ENCODE data around the gene ICAM4.

The ICAM4 gene

DNA sequence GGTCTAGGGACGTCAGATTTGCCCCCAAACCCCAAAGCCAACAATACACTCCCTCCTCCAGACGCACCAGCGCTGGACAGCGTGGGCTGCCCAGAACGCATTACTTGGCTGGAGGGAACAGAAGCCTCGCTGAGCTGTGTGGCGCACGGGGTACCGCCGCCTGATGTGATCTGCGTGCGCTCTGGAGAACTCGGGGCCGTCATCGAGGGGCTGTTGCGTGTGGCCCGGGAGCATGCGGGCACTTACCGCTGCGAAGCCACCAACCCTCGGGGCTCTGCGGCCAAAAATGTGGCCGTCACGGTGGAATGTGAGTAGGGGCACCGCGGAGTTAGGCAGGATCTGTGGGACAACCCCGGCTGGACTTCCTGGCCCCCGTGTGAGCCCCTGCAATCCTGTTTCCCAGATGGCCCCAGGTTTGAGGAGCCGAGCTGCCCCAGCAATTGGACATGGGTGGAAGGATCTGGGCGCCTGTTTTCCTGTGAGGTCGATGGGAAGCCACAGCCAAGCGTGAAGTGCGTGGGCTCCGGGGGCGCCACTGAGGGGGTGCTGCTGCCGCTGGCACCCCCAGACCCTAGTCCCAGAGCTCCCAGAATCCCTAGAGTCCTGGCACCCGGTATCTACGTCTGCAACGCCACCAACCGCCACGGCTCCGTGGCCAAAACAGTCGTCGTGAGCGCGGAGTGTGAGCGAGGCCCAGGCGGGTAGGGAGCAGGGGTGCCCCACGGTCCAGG is 7.0 kb downstream of the ICAM4 start:
- TF ChIP-seq, protein P1, sequence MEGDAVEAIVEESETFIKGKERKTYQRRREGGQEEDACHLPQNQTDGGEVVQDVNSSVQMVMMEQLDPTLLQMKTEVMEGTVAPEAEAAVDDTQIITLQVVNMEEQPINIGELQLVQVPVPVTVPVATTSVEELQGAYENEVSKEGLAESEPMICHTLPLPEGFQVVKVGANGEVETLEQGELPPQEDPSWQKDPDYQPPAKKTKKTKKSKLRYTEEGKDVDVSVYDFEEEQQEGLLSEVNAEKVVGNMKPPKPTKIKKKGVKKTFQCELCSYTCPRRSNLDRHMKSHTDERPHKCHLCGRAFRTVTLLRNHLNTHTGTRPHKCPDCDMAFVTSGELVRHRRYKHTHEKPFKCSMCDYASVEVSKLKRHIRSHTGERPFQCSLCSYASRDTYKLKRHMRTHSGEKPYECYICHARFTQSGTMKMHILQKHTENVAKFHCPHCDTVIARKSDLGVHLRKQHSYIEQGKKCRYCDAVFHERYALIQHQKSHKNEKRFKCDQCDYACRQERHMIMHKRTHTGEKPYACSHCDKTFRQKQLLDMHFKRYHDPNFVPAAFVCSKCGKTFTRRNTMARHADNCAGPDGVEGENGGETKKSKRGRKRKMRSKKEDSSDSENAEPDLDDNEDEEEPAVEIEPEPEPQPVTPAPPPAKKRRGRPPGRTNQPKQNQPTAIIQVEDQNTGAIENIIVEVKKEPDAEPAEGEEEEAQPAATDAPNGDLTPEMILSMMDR (IDR thresholded peaks at IDR 0.05; ENCODE audit: low read depth, low read length), result no peak
- H3K4me3 ChIP-seq (ENCODE audit: low read depth, low read length), result no peak overlapping the region

GRCh38 chr19:10294368-10294697 is 7.6 kb downstream of the ICAM4 start:
- in situ Hi-C loops (cut with HindIII; ENCODE audit: low sequenced_read_pairs), result no loop called here

More for the DNA sequence above, 7.0 kb downstream of the ICAM4 start:
- in situ Hi-C loops (cut with HindIII; ENCODE audit: low sequenced_read_pairs), result no loop called here
- DNase-seq (ENCODE audit: low read depth, low spot score), result no peak

GRCh38 chr19:10295305-10295846 is 8.6 kb downstream of the ICAM4 start:
- no peak overlapping the region for H3K4me3 ChIP-seq (ENCODE audit: low read depth, low read length)
- TF ChIP-seq, protein P1 (IDR thresholded peaks at IDR 0.05; ENCODE audit: low read depth, low read length), result peak; percentile 7
- DNase-seq (ENCODE audit: low read depth, low spot score), result no peak
- in situ Hi-C loops (cut with HindIII; ENCODE audit: low sequenced_read_pairs), result no loop called here

More at GRCh38 chr19:10294368-10294697, 7.6 kb downstream of the ICAM4 start:
- DNase-seq (ENCODE audit: low read depth, low spot score), result no peak
- TF ChIP-seq, protein P1 (IDR thresholded peaks at IDR 0.05; ENCODE audit: low read depth, low read length), result peak; percentile 10
- no peak overlapping the region for H3K4me3 ChIP-seq (ENCODE audit: low read depth, low read length)

DNA sequence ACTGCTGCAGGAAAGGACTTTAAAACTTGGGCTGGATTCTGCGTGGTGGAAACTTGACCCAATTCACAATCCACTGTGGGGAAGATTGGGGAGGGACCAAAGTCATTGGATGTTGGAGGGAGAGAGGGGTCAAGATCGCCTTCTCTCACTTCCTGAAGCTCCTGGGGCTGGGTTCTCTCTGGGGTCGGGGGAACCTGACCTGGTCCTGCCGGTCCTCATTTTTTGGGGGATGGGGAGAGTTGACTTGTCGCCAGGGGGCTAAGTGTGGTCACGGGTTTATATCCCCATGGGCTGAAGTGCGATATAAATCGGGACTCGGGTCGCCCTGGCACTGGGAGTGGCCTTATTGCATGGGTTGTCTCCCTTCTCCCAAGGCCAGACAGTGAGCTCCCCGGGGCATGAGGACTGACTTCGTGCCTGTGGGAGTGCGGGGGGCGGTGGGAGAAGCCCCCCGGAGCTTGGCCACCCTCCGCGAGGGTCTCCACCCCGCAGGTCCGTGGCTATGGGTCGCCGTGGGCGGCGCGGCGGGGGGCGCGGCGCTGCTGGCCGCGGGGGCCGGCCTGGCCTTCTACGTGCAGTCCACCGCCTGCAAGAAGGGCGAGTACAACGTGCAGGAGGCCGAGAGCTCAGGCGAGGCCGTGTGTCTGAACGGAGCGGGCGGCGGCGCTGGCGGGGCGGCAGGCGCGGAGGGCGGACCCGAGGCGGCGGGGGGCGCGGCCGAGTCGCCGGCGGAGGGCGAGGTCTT is 9.3 kb downstream of the ICAM4 start:
- no peak for DNase-seq (ENCODE audit: low read depth, low spot score)
- H3K4me3 ChIP-seq (ENCODE audit: low read depth, low read length), result no peak overlapping the region
- in situ Hi-C loops (cut with HindIII; ENCODE audit: low sequenced_read_pairs), result no loop called here
- TF ChIP-seq, protein P1 (IDR thresholded peaks at IDR 0.05; ENCODE audit: low read depth, low read length), result no peak

DNA sequence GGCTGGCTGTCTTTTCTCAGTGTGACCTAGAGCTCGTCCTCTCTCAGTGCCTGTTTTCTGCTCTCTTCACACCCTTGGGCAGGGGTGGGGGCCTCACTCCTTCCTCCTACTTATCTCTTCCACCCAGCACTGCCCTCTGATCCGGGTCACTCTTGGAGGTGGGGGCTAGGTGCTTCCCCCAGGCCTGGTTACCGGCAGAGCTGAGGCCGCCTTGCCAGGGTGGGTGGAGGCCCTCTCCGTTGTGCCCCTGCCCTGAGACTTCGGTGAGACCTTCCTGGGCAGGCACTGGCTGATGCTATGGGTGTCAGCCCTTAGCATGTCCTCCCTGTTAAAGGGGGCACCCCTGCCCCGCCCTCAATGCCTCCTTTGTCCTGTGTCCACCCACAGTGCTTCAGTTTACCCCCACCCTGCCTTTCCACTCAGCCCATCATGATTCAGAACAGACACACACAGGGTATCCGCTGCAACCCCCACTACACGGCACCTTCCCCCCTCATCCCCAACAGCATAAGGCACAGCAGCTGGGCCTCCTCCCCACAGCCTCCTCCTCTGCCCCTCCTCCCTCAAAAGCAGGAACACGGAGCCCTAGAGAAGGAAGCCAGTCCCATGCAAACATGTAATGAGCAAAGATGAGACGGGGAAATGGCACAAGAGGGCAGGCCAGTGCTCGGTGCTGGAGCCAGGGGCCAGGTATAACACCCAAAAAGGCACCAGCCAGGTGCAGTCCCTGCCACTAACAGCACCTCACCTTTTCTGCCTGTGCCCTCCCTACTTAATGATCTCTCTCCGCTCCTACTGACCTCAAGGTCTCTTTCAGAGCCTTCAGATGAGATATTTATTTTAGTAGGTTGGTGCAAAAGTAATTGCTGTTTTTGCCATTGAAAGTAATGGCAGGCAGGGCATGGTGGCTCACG is 13.0 kb downstream of the ICAM4 start:
- in situ Hi-C loops (cut with HindIII; ENCODE audit: low sequenced_read_pairs), result no loop called here
- no peak for DNase-seq (ENCODE audit: low read depth, low spot score)
- no peak overlapping the region for H3K4me3 ChIP-seq (ENCODE audit: low read depth, low read length)
- TF ChIP-seq, protein P1 (IDR thresholded peaks at IDR 0.05; ENCODE audit: low read depth, low read length), result no peak

All from astrocyte of the spinal cord (primary cell).